GM12872 (cell line): ENCODE measurements around the gene BBLN.

Source experiments
- TF ChIP-seq, protein P1 (sequence below): IDR thresholded peaks from 3 replicates; pipeline ENCODE4 v1.5.1; 2011; ENCODE audit warnings: low read depth, mild to moderate bottlenecking, low read length, moderate library complexity; ENCODE audit not compliant: insufficient read depth

The BBLN gene

GRCh38 chr9:128127568-128127989 lies 32.5 kb upstream of the BBLN start, which contains the start of gene PTGES2:
Gene PTGES2 (minus strand): TSS chr9:128127729. CDS start chr9:128127717, 12 bp downstream.
- TF ChIP-seq, protein P1, sequence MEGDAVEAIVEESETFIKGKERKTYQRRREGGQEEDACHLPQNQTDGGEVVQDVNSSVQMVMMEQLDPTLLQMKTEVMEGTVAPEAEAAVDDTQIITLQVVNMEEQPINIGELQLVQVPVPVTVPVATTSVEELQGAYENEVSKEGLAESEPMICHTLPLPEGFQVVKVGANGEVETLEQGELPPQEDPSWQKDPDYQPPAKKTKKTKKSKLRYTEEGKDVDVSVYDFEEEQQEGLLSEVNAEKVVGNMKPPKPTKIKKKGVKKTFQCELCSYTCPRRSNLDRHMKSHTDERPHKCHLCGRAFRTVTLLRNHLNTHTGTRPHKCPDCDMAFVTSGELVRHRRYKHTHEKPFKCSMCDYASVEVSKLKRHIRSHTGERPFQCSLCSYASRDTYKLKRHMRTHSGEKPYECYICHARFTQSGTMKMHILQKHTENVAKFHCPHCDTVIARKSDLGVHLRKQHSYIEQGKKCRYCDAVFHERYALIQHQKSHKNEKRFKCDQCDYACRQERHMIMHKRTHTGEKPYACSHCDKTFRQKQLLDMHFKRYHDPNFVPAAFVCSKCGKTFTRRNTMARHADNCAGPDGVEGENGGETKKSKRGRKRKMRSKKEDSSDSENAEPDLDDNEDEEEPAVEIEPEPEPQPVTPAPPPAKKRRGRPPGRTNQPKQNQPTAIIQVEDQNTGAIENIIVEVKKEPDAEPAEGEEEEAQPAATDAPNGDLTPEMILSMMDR = no peak

GRCh38 chr9:128127990-128128835 lies 31.9 kb upstream of the BBLN start:
- TF ChIP-seq, protein P1 = no peak

DNA sequence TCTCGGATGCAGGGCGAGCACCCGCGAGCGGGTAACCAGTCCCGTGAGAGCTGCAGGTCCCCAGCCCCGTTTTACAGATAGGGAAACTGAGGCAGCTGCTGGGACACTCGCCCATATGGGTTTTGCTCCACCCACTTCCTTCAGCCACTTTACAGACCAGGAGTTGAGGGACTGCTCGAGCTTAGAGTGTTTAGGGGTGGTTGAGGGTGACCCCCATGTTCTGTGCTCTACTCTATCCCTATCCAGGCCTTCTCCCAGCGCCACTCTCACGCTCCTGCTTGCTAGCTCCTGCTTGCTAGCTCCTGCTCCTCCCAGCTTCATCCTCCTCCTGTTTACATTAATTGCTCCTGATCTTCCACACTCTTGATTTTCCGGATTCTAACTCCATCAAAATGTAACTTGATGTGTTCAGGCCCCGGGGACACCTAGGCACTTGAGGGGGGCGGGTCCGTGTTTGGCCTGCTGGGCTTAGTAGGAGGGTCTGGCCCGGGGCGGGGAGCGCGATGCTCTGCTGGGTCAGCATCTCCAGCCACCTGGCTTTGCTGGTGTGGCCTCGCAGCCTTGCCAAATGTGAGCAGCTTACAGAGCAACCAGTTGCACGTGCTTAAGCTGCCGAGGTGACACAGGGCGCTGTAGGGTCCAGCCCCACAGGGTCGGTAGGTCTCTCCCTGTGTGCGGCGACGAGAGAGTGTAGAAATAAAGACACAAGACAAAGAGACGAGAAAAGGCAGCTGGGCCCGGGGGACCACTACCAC lies 31.1 kb upstream of the BBLN start:
- TF ChIP-seq, protein P1 = no peak

GRCh38 chr9:128129976-128130590 lies 30.0 kb upstream of the BBLN start:
- TF ChIP-seq, protein P1 = peak; percentile 20; the same call in 1 of the 3 replicates

- TF ChIP-seq, protein P1 = no peak
These were observed 23.0 kb upstream of the BBLN start for GRCh38 chr9:128136816-128137793.

GRCh38 chr9:128138001-128138400 lies 22.1 kb upstream of the BBLN start:
- TF ChIP-seq, protein P1 = no peak
